ENCODE measurements around the gene CSMD2.

The CSMD2 gene

DNA sequence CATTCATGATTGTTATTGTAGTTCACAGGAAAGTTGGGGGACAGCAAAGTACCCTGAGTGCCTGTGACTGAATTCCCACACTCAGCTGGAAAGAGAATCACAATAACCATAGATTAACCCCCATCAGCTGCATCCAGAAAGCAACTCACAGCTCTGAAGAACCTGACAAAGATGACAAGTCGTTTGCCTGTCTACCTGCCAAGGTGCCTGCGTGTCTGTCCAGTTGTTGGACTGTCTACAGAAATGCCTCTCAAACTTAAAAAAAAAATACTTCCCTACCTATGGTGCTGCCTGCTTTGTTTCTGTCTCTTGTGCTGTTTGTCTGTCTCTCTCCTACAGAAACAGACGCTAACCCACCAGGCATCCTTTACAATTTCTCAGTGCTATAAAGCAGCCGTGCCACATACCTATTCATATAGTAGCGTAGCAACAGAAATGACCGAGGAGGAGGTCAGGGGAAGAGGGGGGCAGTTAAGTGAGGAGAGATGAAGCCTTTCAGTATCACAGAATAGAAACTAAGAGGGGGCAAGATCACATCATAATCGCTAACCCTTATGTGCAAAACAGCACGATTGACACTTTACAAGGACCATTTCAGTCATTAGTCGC, 455.8 kb downstream of the CSMD2 start:
- DNase-seq: no peak

DNA sequence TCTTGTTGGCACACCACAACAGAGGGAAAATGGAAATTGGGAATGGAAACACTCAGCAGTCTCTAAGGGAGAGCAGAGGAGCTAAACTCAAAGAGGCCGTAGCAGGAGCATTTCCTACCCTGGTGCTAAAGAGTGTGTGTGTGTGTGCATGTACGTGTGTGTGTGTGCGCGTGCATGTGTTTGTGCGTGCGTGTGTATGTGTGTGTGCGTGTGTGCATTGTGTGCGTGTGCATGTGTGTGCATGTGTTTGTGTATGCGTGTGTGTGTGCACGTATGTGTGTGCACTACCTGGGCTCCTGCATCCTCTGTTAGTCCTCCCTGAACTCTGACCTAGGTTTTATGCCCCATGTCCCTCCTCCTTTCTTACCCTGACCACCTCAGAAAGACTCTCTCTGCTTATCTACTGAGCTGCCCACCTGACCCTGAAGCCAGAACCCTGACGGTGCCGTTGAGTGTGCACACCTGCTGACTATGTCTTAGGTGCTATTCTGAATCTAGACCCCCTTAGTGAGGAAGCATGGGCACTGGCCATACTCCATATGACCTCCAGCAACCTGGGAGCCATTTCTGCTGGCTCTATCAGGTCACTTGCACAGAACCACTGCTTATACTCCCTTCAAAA, 458.3 kb downstream of the CSMD2 start:
- DNase-seq: no peak

DNA sequence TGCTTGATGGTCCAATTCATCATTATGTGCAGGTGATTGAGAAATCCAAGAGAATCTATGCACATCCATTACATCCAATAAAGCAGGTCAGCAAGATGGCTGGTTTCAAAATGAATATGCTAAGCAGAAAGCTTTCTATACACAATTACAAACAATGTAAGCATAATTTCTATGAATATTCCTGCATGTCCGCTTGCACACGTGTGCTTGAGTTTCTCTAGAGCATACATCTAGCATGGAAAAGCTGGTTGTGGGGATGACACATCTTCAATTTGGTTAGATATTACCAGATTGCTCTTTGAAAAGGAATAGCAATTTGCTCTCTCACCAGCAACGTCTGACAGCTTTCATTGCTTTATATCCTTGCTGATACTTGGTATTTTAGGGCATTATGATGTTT, 461.6 kb downstream of the CSMD2 start:
- DNase-seq: no peak

DNA sequence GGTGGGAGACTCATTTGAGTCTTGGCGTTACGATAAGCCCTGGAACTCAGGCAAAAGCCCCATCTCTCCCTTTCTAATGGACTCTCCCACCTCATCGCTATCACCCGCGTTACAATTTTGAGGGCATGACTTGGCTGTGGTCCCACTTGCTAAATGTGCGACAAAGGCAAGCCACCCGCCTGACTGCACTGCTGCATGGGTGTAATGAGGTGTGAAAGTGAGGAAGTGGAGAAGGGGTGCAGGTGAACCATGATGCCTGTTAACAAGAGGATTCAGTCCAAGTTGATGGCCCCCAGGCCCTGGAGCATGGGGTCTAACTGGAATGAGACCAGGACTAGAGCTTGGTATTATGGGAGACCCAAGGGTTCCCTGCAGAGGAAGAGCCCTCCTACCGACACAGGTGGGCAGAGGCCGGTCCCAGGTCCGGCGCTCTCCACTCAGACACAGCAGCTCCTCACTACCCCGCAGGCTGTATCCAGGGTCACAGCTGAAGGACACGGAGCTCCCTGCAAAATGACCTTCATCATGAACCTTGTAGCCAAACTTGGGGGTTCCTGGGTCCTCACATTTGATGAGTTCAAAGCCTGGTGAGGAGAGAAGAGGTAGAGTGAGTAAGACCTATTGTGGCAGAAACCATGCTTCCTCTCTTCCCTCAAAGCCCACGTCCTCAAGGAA, 466.5 kb downstream of the CSMD2 start:
- DNase-seq: no peak

DNA sequence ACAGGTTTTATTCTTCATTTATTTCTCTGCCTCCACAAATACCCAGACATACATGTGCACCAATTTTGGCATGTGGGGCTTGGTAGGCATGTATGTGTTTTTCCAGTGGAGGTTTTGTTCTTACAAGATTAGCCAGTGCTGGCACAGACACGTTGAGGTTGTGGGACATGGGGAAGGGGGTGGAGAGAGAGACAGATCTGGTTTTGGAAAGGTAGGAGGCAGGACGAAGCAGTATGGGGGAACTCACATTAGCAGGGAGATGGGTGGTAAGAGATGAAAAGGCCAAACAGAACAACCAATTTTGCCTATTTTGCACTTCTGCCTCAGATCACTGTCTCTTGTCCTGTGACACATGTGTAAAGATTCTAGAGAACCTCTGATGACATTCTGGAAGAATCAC, 467.2 kb downstream of the CSMD2 start:
- DNase-seq: no peak

DNA sequence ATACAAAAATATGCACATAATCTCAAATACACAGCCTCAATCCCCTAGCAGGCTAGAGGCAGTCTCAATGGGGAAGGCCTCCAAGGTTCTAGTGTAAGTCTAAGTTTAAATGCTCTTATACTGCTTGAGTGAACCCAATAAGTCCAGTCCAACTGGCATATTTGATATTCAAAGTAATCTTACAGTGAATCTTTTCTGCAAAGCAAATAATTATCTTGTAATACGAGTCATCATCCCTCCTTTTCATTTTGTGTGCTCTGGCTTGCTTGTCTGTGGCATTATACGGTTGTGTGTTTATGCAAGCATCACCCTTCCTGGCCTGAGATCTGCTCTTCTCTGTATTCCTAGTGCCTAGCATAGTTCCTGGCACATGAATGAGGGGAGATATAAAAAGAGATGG, 468.1 kb downstream of the CSMD2 start:
- DNase-seq: no peak

DNA sequence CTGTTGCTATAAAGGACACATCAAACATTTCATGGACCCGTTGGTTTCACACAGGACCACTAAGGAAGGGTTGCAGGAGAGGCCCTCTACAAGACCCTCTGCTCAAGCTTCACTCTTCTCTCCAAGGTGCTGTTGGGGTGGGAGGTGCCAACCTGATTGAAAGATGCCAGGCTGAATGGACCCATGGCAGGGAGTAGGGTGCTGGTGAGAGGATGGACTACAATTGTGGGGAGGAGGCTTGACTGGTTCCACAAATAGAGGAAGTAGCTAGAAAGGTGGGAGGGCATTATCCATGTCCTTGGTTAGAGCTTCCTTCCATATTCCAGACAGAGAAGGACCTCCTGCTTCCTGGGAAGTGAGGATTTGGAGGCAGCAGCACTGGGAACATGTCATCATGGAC, 468.7 kb downstream of the CSMD2 start:
- no peak for DNase-seq

DNA sequence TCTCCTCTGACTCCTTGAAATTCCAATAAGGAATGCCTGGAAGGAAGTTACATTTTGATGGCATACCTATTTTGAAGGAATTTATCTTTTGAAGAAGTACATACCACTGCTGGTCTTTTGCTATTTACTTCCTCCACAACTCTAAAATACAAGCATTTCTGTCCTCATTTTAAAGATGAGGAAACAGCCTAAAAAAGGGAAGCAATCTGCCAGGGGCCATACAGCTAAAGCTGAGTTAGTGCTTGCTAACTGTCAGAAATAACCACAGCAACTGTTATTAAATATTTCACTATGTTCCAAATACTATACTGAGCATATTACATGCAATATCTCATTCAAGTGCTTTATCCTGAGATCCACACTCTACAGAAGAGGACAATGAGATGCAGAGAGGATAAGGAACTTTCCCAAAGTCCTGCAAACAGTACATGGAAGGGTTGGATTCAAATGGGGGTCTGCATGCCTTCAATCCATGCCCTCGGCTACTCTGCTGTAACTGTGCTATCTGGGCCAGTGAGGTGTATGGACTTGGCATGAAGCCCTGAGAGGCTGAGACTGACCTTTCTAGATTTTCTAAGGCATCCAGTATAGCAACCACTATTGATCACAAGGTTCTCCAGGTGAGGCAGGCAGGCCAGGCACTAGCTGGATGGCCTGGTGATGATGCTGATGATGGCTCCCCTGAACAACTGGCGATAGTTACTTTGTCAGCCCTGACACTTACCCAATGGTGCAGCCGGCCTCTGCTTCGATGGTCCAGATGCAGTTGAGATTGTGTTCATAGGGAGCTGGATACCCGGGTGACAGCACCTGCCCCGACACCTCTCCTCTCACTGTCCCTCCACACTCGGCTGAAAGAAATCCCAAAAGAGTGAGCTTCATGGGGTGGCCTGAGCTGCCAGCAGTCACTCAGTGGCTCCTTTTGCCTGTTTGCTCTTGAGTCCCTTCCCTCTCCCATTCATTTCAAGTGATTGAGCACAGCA, 472.5 kb downstream of the CSMD2 start:
- DNase-seq: no peak

DNA sequence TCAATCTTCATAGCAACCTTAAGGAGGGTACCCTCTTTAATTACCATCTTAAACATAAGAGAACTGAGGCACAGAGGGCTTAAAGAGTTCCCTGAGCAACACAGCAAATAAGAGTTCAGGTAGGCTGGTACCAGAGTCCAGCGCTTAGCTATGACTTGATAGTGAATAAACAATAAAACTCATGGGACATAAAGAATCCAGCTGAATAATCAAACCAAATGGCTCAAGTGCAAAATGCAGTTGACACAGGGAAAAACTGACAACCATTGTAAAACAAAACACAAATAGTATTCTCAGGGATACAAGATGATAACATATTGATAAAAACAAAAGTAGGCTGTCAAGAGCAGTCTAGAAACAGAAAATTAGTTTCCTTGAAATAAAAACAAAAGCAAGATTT, 478.0 kb downstream of the CSMD2 start:
- no peak for DNase-seq

DNA sequence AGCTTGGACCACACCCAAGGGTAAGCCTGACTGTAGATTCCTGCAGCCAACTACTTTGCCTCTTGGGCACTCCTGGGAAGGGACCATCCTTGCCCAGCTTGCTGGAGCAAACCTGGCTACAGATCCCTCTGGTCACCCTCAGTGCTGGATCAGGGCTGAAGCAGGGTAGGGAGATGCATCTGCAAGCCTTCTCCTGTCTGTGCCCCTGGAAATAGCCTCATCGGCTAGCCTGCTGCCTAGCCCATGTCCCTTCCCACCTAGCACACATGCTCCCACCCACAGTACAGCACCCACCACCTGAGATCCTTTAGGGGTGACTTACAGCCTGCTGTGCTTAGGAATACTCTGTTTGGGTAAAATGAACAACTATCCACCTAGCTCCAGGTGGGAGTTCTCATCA, 478.5 kb downstream of the CSMD2 start:
- DNase-seq: no peak

DNA sequence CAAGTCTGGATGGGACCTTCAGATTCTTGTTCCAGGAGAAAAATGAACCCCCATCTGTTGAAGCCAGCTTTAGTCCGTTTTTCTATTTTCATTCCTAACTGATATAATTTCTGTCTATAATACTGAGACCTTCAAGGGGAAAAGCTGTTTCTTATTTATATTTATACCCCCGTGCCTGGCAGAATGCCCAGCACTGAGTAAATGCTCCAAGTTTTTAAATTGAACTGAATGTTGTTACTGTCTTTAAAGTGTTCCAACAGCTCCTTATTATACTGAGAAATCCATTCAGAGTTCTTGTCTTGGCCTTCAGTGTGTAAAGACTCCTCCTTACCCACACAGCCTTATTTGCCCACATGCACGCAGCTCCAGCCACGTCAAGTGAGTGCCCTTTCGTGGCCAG, 479.8 kb downstream of the CSMD2 start:
- DNase-seq: no peak

DNA sequence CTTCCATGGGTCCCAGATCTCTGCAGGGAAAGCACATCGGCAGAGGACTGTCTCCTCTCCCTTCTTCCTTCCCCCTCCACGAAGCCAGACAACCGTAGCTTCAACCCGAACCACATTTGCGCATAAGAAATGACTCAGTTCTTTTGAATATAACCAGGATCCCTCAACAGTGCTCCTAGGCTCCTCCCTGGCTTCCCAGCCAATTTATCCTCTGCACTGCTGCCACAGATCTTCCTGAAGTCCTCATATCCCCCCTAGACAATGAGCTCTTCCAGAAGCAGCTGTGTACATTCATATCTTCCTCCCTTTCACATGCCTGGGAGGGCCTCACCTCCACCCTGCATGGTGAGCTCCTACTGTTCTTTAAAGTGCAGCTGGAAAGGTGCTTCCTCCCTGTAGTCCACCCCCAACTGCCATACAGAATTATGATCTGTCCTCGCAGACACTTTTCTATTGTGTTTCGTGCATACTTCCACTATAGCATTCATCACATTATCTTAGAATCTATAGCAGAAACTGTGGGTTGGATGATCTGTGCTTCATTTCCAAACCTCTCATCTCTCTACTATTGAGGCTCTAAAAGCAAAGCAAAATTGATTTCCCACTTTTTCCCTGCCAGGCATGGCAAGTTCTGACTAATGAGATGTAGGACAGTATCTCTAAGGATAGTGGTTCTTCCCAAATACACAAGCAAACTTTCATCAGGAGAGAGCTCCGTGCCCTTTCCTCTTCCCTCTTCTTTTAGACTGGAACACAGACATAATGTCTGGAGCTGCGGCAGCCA, 480.4 kb downstream of the CSMD2 start:
- no peak for DNase-seq

DNA sequence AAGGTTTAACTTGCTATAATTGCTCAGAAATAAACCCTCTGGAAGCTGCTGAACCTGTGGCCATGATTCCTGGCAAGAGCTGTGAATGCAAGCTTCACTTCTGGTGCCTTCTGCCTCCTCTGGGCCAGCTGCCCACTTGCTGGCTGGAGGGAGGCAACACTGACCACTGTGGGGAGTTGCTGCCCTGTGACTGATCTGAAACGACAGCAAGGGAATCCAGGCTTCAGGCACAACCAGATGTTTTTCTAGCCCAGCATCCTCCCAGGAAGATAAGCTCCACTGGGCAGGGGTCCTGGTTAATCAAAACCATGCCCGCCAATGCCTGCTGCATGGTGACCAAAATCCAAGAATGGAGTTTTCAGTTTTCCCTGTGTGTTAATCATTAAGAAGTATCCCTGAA, 481.1 kb downstream of the CSMD2 start:
- DNase-seq: no peak

DNA sequence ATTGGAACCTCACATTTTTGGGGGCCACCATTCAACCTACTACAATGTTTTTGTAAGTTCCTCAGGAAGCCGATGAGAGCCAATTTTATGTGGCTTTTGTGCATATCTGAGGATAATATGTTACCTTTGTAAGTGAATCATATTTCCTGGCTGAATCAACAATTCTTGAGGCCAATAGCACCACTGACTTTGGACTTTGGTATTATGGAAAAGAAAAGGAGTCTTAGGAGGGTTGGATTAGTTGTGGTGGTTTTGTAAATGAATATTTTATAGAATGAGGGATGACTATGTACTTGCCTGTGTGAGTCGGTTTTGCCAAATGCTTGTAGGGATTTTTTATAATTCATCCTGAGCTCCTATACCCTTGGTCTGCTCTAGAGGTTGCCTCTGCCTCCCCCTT, 482.7 kb downstream of the CSMD2 start:
- DNase-seq: no peak

DNA sequence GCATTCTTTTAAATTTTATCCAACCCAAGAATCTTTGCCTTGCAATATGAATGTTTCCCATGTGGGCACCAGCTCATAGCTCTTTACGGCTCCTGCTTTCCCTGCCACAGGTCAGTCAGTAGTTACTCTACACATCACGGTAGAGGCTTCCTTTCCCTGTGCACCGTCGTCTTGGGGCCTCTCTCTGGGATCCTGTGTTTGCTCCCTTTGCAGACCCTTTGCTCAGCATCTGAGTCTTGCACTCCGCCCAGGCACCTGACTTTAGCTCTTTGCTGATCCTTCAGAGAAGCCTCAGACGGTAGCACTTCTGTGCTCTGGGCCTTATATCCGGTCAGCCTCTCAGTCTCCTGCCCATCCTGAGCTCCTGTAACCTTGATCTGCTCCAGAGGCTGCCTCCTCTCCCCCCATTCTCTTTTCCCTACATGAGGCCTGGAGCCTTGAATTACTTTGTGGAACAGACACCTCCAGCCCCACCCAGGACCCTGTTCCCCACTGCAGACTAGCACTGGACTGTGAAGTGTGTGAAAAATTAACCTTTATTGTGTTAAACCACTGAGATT, 484.7 kb downstream of the CSMD2 start:
- no peak for DNase-seq

DNA sequence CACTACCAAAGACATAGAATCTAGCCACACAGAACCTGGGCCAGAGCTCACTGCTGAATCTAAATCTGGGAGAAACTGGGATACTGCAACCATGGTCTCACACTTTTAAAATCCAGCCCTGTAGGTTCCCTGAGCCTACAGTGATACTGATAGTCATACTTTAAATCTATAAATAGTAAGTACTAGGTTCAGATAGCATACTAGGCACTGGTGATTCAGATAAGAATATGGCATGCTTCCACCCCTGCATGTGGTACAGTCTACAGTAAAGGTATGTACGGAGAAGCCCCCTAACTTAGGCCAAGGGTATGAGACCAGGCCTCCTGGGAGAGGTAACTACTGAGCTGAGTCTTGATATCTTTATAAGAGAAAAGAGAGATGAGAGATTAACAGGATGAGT, 494.5 kb downstream of the CSMD2 start:
- DNase-seq: no peak

DNA sequence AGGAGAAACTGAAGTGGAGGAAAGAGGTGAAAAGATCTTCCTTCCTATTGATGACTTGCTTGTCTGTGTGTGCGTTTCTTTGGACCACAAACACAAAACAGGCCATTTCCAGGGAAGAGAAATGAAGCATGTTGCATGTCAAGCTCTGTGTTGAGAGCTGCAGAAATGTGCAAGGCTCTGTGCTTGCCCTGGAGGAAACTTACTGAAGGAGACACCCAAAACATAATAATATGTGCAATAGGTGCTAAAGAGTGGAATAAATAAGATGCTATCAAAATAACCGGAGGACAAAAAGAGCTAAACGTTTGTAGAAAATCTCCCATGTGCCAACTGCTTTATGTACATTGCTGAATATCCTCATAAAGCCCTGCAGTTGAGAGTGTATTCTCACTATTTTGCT, 496.3 kb downstream of the CSMD2 start:
- DNase-seq: no peak

DNA sequence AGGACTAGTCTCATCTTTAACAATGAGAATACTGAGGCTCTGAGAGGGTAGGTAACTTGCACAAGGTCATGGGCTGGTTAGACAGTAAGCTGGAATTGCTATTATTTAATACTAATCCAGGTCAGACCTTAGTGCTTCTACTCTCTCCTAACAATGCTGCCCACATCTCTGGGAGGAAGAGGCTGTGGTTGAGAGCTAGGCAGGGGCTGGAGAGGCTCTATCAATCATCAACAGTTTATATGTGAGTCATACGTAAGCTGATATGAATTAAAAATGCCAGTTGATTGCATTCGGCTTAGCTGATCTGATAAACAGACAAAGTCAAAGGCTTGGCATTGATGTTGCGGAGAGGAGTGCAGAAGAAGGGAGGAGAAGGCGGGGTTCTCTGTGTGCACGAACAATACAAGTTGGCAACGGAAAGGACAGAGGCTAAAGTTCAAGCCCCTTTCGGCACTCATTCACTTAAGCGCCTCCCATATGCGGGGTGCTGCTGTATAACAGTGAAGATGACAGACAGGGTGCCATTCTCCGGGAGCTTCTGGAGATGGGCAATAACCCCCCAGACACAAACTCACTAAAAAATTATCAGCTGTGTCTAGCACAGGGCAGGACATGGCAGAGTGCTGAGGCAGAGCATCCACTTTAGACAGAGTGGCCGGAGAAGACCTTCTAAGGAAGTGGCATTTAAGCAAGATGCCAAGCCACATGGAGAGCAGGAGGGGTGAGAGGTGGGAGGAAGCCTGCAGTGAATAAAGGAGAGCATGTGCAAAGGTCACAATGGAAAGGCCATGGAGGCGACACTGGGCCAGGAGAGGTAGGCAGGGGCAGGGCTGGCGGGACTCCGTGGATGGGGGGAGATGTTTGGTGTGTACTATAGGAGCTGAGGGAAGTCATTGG, 497.4 kb downstream of the CSMD2 start:
- DNase-seq: no peak

DNA sequence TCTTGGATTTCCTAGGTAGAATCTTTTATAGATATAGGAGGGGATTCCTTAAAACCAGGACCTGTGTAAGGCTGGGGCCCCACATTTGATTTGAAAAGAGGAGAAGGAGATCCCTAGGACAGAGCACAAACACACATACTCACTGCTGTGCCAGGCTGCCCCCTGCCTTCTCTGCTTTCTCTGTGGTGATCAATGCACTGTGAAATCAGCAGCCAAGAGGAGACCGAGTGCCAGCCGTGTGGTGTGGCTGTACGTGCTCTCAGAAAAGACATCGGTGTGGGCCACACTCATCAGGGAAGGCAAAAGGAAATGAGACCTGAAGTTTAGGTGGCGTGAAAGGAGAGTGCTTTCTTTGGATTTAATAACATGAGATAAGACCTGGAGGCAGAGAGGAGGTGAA, 498.4 kb downstream of the CSMD2 start:
- no peak for DNase-seq

DNA sequence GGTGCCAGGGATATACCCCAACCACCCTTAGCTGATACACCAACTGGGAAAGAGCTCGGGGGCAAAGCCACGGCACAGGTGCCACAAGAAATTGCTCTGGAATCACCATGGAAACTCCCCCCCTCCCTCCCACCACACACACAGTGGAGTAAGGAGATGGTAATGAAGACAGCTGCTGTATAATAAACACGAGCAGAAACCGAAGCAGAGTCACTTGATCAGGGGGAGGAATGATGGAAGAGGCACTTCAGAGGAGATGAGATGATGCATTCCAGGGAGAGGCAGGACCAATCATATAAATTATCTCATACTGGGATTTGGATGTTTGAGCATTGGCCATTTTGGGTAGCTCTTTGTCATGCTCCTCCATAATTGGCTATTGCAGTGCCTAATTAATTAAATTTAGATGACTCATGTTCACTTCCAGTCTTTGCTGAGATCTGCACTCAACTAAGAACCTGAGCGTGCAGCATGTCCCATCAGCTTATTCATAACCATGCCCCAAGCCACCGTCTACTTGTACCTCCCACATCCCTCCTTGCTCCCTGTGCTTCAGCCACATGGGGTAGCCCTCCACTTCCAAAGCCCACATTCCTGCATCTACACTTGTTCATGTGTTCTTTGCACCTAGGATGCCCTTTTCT, 503.1 kb downstream of the CSMD2 start:
- no peak for DNase-seq

DNA sequence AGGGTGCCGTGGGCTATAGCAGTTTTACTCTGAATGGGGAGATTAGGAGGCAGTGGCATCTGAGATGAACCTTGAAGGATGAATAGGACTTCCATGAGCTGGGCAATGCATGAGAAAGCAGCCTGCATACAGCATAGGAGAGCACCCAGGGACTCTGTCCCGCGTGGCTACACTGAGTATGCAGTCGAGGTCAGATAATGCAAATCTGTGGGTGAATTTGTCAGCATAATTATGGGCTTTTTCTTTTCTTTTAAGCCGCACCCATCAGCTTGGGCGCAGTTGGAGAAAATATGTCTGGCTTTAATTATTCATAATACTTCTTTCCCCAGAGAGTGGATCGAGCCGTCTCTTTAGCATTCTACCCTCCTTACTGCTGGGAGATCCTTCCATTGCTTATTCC, 504.1 kb downstream of the CSMD2 start:
- no peak for DNase-seq

Data from activated CD4-positive, CD25-positive, alpha-beta regulatory T cell (primary cell).